Neutrophil (primary cell): ENCODE measurements around the gene DDN.

ENCODE experiments used
- H3K27ac ChIP-seq: fragments of 200-600 bp; sonication (generic); 2 replicates; pipeline ENCODE4 v1.5.1; 2016; ENCODE audit warnings: mild to moderate bottlenecking, moderate library complexity
- H3K27me3 ChIP-seq: fragments of 200-600 bp; sonication (generic); 2 replicates; pipeline ENCODE4 v1.6.0; 2016; ENCODE audit warnings: mild to moderate bottlenecking
- H3K36me3 ChIP-seq: fragments of 200-600 bp; sonication (generic); 2 replicates; pipeline ENCODE4 v1.5.1; 2017
- H3K4me1 ChIP-seq, 2 experiments: fragments of 200-600 bp in 1 of 2; sonication (generic) in 1 of 2; 1 replicate in 1 of 2; 2 replicates in 1 of 2; pipeline versions ENCODE4 v1.5.1 to v1.6.1; 2013 to 2016; ENCODE audit warnings: low read depth in 1 of 2, low read length in 1 of 2, mild to moderate bottlenecking in 1 of 2, moderate library complexity in 1 of 2; ENCODE audit not compliant: control insufficient read depth in 1 of 2, insufficient read depth in 1 of 2
- H3K4me3 ChIP-seq, 2 experiments: fragments of 200-600 bp in 1 of 2; sonication (generic) in 1 of 2; 1 replicate in 1 of 2; 2 replicates in 1 of 2; pipeline ENCODE4 v1.5.1; 2013 to 2016; ENCODE audit warnings: low read depth in 1 of 2, low read length in 1 of 2, mild to moderate bottlenecking in 1 of 2, moderate library complexity in 1 of 2
- H3K9me3 ChIP-seq: fragments of 200-600 bp; sonication (generic); 2 replicates; pipeline ENCODE4 v1.5.1; 2016
- TF ChIP-seq, protein P1 (sequence below): fragments of 200-600 bp; sonication (generic); IDR thresholded peaks from 2 replicates; pipeline ENCODE4 v1.5.1; 2016; ENCODE audit warnings: antibody characterized with exemption

Gene DDN

DNA sequence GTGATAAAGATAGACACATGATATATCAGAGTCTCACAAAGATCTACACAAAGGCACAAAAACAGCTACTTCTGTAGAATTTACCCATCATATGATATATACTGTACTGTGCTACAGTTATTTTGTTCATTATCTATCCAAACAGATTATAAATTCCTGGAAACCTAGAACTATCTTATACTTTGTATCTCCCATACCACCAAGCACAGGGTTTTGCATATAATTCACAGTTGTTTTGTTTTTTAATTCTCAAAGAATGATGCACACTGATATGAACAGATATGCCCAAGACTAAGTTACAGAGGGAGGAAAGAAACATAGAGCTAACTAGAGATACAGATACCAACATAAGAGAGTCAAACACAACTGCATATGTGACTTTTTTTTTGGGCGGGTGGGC, 16.0 kb upstream of the DDN start:
- Histone ChIP-seq H3K36me3 (peaks cover 25% of the 10 kb centered on the region), H3K4me3 (no peak overlapping the region), H3K9me3 (no peaks in the 10 kb centered on the region), H3K4me1 (peaks cover 24% of the 10 kb centered on the region in 2 experiments), H3K27me3 (no peaks in the 10 kb centered on the region), H3K27ac (no peak overlapping the region)
- TF ChIP-seq, protein P1, sequence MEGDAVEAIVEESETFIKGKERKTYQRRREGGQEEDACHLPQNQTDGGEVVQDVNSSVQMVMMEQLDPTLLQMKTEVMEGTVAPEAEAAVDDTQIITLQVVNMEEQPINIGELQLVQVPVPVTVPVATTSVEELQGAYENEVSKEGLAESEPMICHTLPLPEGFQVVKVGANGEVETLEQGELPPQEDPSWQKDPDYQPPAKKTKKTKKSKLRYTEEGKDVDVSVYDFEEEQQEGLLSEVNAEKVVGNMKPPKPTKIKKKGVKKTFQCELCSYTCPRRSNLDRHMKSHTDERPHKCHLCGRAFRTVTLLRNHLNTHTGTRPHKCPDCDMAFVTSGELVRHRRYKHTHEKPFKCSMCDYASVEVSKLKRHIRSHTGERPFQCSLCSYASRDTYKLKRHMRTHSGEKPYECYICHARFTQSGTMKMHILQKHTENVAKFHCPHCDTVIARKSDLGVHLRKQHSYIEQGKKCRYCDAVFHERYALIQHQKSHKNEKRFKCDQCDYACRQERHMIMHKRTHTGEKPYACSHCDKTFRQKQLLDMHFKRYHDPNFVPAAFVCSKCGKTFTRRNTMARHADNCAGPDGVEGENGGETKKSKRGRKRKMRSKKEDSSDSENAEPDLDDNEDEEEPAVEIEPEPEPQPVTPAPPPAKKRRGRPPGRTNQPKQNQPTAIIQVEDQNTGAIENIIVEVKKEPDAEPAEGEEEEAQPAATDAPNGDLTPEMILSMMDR: no peak

DNA sequence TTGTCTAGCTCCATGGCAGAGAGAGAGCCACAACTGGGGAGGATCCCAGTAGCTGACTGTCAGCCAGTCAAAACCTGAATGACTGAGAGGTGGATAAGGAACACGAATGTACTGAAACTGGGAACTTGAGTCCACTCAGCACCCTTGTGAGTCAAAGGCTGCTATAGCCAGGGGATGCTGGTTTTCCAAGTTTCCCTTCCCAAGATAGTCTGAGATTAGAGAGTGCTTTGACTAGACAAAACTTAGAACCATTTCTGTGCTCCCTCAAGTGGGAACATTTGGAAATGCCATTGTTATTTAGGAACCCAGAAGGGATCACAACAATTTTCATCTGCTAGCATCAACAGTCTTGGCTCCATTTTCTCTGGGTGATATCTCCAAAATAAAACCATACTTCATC, 15.4 kb upstream of the DDN start:
- Histone ChIP-seq H3K9me3 (no peaks in the 10 kb centered on the region), H3K27me3 (no peaks in the 10 kb centered on the region), H3K27ac (no peak overlapping the region), H3K4me1 (peaks cover 17 to 19% of the 10 kb centered on the region in 2 experiments), H3K4me3 (no peak overlapping the region), H3K36me3 (peaks cover 27% of the 10 kb centered on the region)
- TF ChIP-seq, protein P1: no peak

DNA sequence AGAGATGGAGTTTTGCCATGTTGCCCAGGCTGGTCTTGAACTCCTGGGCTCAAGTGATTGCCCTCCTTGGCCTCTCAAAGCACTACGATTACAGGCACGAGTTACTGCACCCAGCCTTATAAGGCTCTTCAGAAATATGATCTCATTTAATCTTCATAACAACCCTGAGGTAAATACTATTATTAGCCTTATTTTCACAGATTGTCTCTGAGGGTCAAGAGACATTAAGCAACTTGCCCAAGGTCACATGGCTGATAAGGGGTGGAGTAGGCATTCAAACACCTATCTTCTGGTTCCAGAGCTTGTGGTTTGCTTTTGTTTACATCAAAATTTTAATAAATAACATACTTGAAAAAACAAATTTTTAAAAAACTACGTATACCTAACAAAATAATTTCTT, 14.3 kb upstream of the DDN start:
- Histone ChIP-seq H3K9me3 (no peaks in the 10 kb centered on the region), H3K4me3 (no peak overlapping the region), H3K27ac (no peak overlapping the region), H3K4me1 (peaks cover 12% of the 10 kb centered on the region in 2 experiments), H3K36me3 (peaks cover 28% of the 10 kb centered on the region), H3K27me3 (no peaks in the 10 kb centered on the region)
- TF ChIP-seq, protein P1: no peak

DNA sequence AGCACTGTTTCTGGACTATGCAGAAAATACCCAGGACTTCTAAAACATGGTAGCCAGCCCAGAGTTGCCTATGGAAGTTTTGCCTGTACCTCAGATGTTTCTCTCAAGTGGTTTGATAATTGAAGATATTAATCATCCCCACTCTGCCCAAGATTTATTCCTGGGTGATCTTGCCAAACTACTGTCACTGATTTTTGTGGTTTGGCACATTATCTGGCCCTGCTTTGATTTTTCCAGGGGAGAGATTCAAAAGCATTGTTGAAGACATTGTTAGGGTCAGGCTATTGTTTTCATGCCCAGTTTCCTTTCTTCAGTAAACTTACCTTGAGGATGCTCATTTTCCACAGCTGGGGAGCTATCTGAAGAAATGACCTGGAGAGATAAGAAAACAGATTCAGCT, 13.6 kb upstream of the DDN start:
- H3K27ac ChIP-seq: no peak overlapping the region
- H3K9me3 ChIP-seq: no peaks in the 10 kb centered on the region
- TF ChIP-seq, protein P1: no peak
- H3K4me1 ChIP-seq: peaks cover 6 to 7% of the 10 kb centered on the region in 2 experiments
- H3K4me3 ChIP-seq: no peak overlapping the region
- no peaks in the 10 kb centered on the region for H3K27me3 ChIP-seq
- H3K36me3 ChIP-seq: peaks cover 28% of the 10 kb centered on the region

DNA sequence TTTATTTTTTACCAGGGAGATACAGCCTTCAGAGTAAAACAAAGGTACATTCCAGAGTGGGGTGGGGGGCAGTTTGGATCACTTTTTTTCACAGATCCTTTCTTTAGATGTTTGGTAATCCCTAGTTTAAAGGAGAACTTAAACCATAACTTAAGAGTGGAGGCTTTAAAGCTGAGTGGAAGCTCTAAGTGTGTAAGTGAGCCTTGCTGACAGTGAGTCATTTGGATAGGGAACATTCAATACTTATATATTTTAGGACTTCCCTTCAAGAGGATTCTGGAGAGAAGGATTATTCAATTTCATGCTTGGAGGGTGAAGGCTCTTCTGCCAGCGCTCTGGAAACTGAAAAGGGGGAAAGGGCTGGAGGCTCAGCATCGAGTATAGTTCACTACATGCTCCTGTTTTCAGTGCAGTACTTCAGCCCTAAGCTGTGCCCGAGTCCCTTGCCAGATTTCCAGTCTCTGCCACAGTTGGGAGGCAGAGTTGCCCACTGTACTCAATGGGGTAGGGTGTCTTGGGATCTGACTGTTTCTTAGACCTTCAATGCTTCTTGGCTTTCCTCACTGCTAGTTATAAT, 11.0 kb upstream of the DDN start:
- TF ChIP-seq, protein P1: no peak
- Histone ChIP-seq H3K36me3 (peaks cover 28% of the 10 kb centered on the region), H3K27ac (no peak overlapping the region), H3K4me3 (no peak overlapping the region), H3K9me3 (no peaks in the 10 kb centered on the region), H3K4me1 (peaks cover 6% of the 10 kb centered on the region in 2 experiments), H3K27me3 (no peaks in the 10 kb centered on the region)
